Measurements from ENCODE around the gene IRF8.

Gene IRF8

GRCh38 chr16:85915125-85915845 lies 16.3 kb downstream of the IRF8 start:
- no peak for DNase-seq

- DNase-seq = no peak
Measured at GRCh38 chr16:85916141-85916890, 17.4 kb downstream of the IRF8 start.

GRCh38 chr16:85917012-85917411 lies 18.1 kb downstream of the IRF8 start:
- DNase-seq = no peak

- no peak for DNase-seq
Measured at GRCh38 chr16:85917959-85918358, 19.0 kb downstream of the IRF8 start.

GRCh38 chr16:85918436-85918835 lies 19.5 kb downstream of the IRF8 start:
- DNase-seq = no peak

- DNase-seq = no peak
Measured at GRCh38 chr16:85919271-85920267, 20.6 kb downstream of the IRF8 start.

- no peak for DNase-seq
Measured at GRCh38 chr16:85921026-85921425, 22.1 kb downstream of the IRF8 start.

- no peak for DNase-seq
Measured at GRCh38 chr16:85923153-85924021, 24.4 kb downstream of the IRF8 start.

- no peak for DNase-seq
Measured at GRCh38 chr16:85924675-85925074, 25.7 kb downstream of the IRF8 start.

- DNase-seq = no peak
Measured at GRCh38 chr16:85926370-85926769, 27.4 kb downstream of the IRF8 start.

- no peak for DNase-seq
Measured at GRCh38 chr16:85927371-85927770, 28.4 kb downstream of the IRF8 start.

GRCh38 chr16:85927959-85928358 lies 29.0 kb downstream of the IRF8 start:
- DNase-seq = no peak

GRCh38 chr16:85928401-85928820 lies 29.4 kb downstream of the IRF8 start:
- DNase-seq = no peak

- no peak for DNase-seq
Measured at GRCh38 chr16:85929259-85929721, 30.3 kb downstream of the IRF8 start.

GRCh38 chr16:85930301-85930700 lies 31.3 kb downstream of the IRF8 start:
- no peak for DNase-seq

GRCh38 chr16:85931596-85932402 lies 32.8 kb downstream of the IRF8 start:
- no peak for DNase-seq

- no peak for DNase-seq
Measured at GRCh38 chr16:85934210-85934609, 35.2 kb downstream of the IRF8 start.

GRCh38 chr16:85935391-85935973 lies 36.5 kb downstream of the IRF8 start:
- no peak for DNase-seq

GRCh38 chr16:85935974-85936760 lies 37.2 kb downstream of the IRF8 start:
- DNase-seq = no peak

- no peak for DNase-seq
Measured at GRCh38 chr16:85936816-85937215, 37.9 kb downstream of the IRF8 start.

Measured in NCI-H526 treated with DMSO at 0.1 percent for 48 hours (cell line).